H1 (cell line): ENCODE data around the gene NXPH3.

Experiments used
- ATF2 ChIP-seq: IDR thresholded peaks from 2 replicates; pipeline ENCODE4 v1.6.1; 2012; ENCODE audit warnings: low read length, inconsistent platforms
- CBX5 ChIP-seq: fragments of 300-800, 300-1000 bp; sonication (generic); IDR thresholded peaks from 2 replicates; pipeline ENCODE4 v1.7.1; 2016; ENCODE audit warnings: antibody characterized with exemption, low read length, low read depth
- CBX8 ChIP-seq: fragments of 300-800, 300-1000 bp; sonication (generic); IDR thresholded peaks from 2 replicates; pipeline ENCODE4 v1.7.1; 2016; ENCODE audit warnings: low read depth, low read length, borderline replicate concordance
- CTCF ChIP-seq, 3 experiments: IDR thresholded peaks; 1 replicate in 2 of 3; 2 replicates in 1 of 3; pipeline versions ENCODE4 v1.5.1 to v1.6.1; 2011; ENCODE audit warnings: low read length in 3 of 3, mild to moderate bottlenecking in 3 of 3, inconsistent platforms in 2 of 3, low read depth in 1 of 3, moderate library complexity in 1 of 3; ENCODE audit not compliant: insufficient read depth in 1 of 3; ENCODE audit errors: control extremely low read depth in 1 of 3
- EZH2 ChIP-seq: fragments of 200-600 bp; sonication (generic); IDR thresholded peaks from 2 replicates; pipeline ENCODE4 v1.7.1; 2012; ENCODE audit warnings: low read depth, mild to moderate bottlenecking, moderate library complexity, low read length, inconsistent platforms; ENCODE audit not compliant: severe bottlenecking
- FOSL1 ChIP-seq: IDR thresholded peaks from 2 replicates; pipeline ENCODE4 v1.6.1; 2011; ENCODE audit warnings: mild to moderate bottlenecking, low read depth, low read length, moderate library complexity; ENCODE audit not compliant: insufficient read depth
- KDM1A ChIP-seq: fragments of 200-600, 300-600 bp; sonication (generic); IDR thresholded peaks from 2 replicates; pipeline ENCODE4 v1.7.1; 2016; ENCODE audit warnings: mild to moderate bottlenecking, low read length, borderline replicate concordance
- PHF8 ChIP-seq: fragments of 200-600 bp; sonication (generic); conservative IDR thresholded peaks from 2 replicates; pipeline ENCODE4 v1.7.1; 2012; ENCODE audit warnings: low read depth, mild to moderate bottlenecking, inconsistent platforms, low read length, moderate library complexity
- POLR2A ChIP-seq, 2 experiments: IDR thresholded peaks; 1 replicate in 1 of 2; 2 replicates in 1 of 2; pipeline ENCODE4 v1.6.1; 2011; ENCODE audit warnings: low read depth in 2 of 2, low read length in 2 of 2, mild to moderate bottlenecking in 2 of 2; ENCODE audit errors: control extremely low read depth in 1 of 2
- POLR2AphosphoS5 ChIP-seq: IDR thresholded peaks from 2 replicates; pipeline ENCODE4 v1.6.1; 2011; ENCODE audit warnings: low read depth, low read length
- SAP30 ChIP-seq: fragments of 300-600 bp; sonication (generic); IDR thresholded peaks from 2 replicates; pipeline ENCODE4 v1.7.1; 2012; ENCODE audit warnings: low read length, moderate library complexity, mild to moderate bottlenecking, inconsistent platforms; ENCODE audit not compliant: insufficient read depth, insufficient replicate concordance
- ZNF274 ChIP-seq: IDR thresholded peaks from 2 replicates; pipeline ENCODE4 v1.7.0; 2012; ENCODE audit warnings: low read length, borderline replicate concordance; ENCODE audit errors: extremely low read depth

GRCh38 chr17:49588312-49588711, 12.6 kb downstream of the NXPH3 start:
- TF ChIP-seq CTCF (IDR thresholded peaks at IDR 0.05; ENCODE audit: control extremely low read depth in 1 of 3, insufficient read depth in 1 of 3, low read depth in 1 of 3, low read length in 3 of 3) (no peak), KDM1A (no peak), ATF2 (no peak), ZNF274 (no peak), EZH2 (no peak), CBX8 (no peak), SAP30 (no peak), CBX5 (no peak), POLR2AphosphoS5 (no peak), POLR2A (IDR thresholded peaks at IDR 0.05; ENCODE audit: control extremely low read depth in 1 of 2, low read depth in 2 of 2, low read length in 2 of 2) (no peak), PHF8 (no peak), FOSL1 (no peak)
